ENCODE measurements around the gene UBL4A.

The UBL4A gene

GRCh38 chrX:154439841-154440240, 46.6 kb downstream of the UBL4A start:
- no peak for DNase-seq (ENCODE audit: low read depth in 1 of 2, low spot score in 1 of 2)
- no peak for TF ChIP-seq POLR2AphosphoS5 (IDR thresholded peaks at IDR 0.05; ENCODE audit: low read depth)
- no peak for TF ChIP-seq SPI1 (IDR thresholded peaks at IDR 0.05; ENCODE audit: borderline replicate concordance, low read depth)
- TF ChIP-seq REST (IDR thresholded peaks at IDR 0.05; ENCODE audit: insufficient replicate concordance, low read depth) = no peak
- TF ChIP-seq GABPA (IDR thresholded peaks at IDR 0.05; ENCODE audit: low read depth) = no peak
- no peak for TF ChIP-seq CTCF (IDR thresholded peaks at IDR 0.05; ENCODE audit: insufficient read depth, low read length)
- Histone ChIP-seq H3K27me3 (ENCODE audit: insufficient read depth, poor library complexity, severe bottlenecking) (no peaks in the 10 kb centered on the region), H3K4me3 (replicated peaks; ENCODE audit: insufficient read depth, low read length) (no peak overlapping the region), H3K27ac (replicated peaks) (no peak overlapping the region)

GRCh38 chrX:154437971-154438893, 48.2 kb downstream of the UBL4A start:
- H3K4me3 ChIP-seq (replicated peaks; ENCODE audit: insufficient read depth, low read length) = peak overlapping the region; percentile 90
- no peaks in the 10 kb centered on the region for H3K27me3 ChIP-seq (ENCODE audit: insufficient read depth, poor library complexity, severe bottlenecking)
- TF ChIP-seq POLR2AphosphoS5 (IDR thresholded peaks at IDR 0.05; ENCODE audit: low read depth) (no peak), REST (IDR thresholded peaks at IDR 0.05; ENCODE audit: insufficient replicate concordance, low read depth) (no peak), GABPA (IDR thresholded peaks at IDR 0.05; ENCODE audit: low read depth) (no peak), CTCF (IDR thresholded peaks at IDR 0.05; ENCODE audit: insufficient read depth, low read length) (no peak), SPI1 (IDR thresholded peaks at IDR 0.05; ENCODE audit: borderline replicate concordance, low read depth) (no peak)
- no peak for DNase-seq (ENCODE audit: low read depth in 1 of 2, low spot score in 1 of 2)
- no peak overlapping the region for H3K27ac ChIP-seq (replicated peaks)

GRCh38 chrX:154436983-154437752, 49.2 kb downstream of the UBL4A start, which contains the start of gene GDI1:
Gene GDI1 (plus strand): TSS chrX:154437154. CDS start chrX:154437255, 101 bp downstream.
- Histone ChIP-seq H3K4me3 (replicated peaks; ENCODE audit: insufficient read depth, low read length) (peak within 1 kb of the TSS; percentile 90), H3K27ac (replicated peaks) (peak within 1 kb of the TSS; percentile 21; the same call in 1 of the 2 replicates)
- DNase-seq (ENCODE audit: low read depth in 1 of 2, low spot score in 1 of 2) = no peak

More at GRCh38 chrX:154436983-154437752, 49.2 kb downstream of the UBL4A start, which contains the start of gene GDI1:
- H3K27me3 ChIP-seq (ENCODE audit: insufficient read depth, poor library complexity, severe bottlenecking) = no peaks in the 10 kb centered on the region
- TF ChIP-seq GABPA (IDR thresholded peaks at IDR 0.05; ENCODE audit: low read depth) (no peak), REST (IDR thresholded peaks at IDR 0.05; ENCODE audit: insufficient replicate concordance, low read depth) (no peak), CTCF (IDR thresholded peaks at IDR 0.05; ENCODE audit: insufficient read depth, low read length) (no peak), SPI1 (IDR thresholded peaks at IDR 0.05; ENCODE audit: borderline replicate concordance, low read depth) (no peak), POLR2AphosphoS5 (IDR thresholded peaks at IDR 0.05; ENCODE audit: low read depth) (no peak)
